Measurements from ENCODE around the gene ISM1. TPM values are rescaled to one million over a fixed set of nuclear protein-coding genes. Genes with fewer than 3 reads are reported as not detected.

Gene ISM1
- total and polyA plus RNA-seq, 9 donors = 0.10 to 3.6 (median 0.31) TPM; not detected in 1

DNA sequence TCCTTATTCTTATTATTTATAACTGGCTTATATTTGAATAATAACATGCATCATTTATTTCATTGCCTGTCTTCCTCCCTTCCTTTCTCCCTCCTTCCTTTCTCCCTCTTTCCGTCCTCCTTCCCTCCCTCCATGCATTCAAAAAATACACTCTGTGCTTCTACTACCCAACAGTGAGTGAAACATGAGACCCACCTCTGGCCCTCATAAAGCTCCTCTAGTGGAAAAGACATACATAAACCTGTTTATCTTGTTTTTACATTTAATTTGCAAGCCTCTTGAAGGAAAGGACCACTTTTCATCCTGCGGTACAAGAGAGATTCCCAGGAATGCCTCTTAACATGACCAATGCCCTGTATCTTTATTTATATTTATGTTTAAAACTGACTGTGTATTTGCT, 21.8 kb upstream of the ISM1 start:
- Histone ChIP-seq H3K4me1 (ENCODE audit: insufficient read depth) (no peaks in the 10 kb centered on the region), H3K9me3 (no peaks in the 10 kb centered on the region), H3K27ac (no peak overlapping the region), H3K27me3 (no peaks in the 10 kb centered on the region), H3K4me3 (no peak overlapping the region), H3K36me3 (no peaks in the 10 kb centered on the region)
- no peak for DNase-seq
- WGBS, 3 donors = 55 to 73% (median 64%) methylated on average over 2 of the region's 2 CpGs
- no peak for TF ChIP-seq EP300 (IDR thresholded peaks at IDR 0.05)
- TF ChIP-seq, protein P1, sequence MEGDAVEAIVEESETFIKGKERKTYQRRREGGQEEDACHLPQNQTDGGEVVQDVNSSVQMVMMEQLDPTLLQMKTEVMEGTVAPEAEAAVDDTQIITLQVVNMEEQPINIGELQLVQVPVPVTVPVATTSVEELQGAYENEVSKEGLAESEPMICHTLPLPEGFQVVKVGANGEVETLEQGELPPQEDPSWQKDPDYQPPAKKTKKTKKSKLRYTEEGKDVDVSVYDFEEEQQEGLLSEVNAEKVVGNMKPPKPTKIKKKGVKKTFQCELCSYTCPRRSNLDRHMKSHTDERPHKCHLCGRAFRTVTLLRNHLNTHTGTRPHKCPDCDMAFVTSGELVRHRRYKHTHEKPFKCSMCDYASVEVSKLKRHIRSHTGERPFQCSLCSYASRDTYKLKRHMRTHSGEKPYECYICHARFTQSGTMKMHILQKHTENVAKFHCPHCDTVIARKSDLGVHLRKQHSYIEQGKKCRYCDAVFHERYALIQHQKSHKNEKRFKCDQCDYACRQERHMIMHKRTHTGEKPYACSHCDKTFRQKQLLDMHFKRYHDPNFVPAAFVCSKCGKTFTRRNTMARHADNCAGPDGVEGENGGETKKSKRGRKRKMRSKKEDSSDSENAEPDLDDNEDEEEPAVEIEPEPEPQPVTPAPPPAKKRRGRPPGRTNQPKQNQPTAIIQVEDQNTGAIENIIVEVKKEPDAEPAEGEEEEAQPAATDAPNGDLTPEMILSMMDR (IDR thresholded peaks at IDR 0.05) = no peak
- no peak for TF ChIP-seq POLR2A (IDR thresholded peaks at IDR 0.05)
- intact Hi-C loops (cut with DNase I) = no loop called here

DNA sequence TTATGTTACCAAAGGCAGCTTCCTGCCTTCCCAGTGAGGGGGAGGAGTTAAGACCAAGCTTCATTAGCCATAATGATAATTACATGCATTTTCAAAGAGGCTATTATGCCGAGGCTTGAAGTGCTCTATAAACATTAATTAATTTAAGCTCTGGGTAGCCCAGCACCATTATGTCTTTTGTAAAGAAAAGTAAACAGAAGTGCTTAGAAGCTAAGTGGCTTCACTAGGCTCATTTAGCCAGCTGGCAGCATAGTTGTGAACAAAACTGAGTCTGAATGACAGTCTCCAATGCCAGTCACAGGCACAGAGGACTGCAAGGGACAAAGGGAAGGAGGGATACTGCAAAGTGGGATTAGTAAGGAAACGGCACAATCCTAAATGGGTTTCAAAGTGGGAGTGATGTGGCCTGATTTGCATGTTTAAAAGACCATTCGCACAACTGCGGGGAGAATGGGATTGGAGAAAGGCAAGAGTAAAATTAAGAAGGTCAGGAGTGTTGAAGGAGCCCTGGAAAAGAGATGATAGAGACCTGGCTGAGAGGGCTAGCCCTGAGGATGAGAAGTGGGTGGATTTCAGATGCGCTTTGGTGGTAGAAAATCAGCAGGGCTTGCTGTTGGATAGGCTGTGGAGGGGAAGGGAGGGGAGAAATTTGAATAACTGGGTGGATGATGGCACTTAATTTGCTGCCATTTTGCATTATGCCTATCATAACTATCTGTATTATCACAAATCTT, 20.1 kb upstream of the ISM1 start:
- Histone ChIP-seq H3K9me3 (no peaks in the 10 kb centered on the region), H3K4me3 (no peak overlapping the region), H3K4me1 (ENCODE audit: insufficient read depth) (no peaks in the 10 kb centered on the region), H3K27ac (no peak overlapping the region), H3K36me3 (no peaks in the 10 kb centered on the region), H3K27me3 (no peaks in the 10 kb centered on the region)
- WGBS, 3 donors = 44 to 60% (median 50%) methylated on average over 5 of the region's 5 CpGs
- no peak for DNase-seq
- TF ChIP-seq EP300 (IDR thresholded peaks at IDR 0.05) = no peak
- TF ChIP-seq POLR2A (IDR thresholded peaks at IDR 0.05) = no peak
- TF ChIP-seq, protein P1 (IDR thresholded peaks at IDR 0.05) = no peak
- intact Hi-C loops (cut with DNase I) = no loop called here

DNA sequence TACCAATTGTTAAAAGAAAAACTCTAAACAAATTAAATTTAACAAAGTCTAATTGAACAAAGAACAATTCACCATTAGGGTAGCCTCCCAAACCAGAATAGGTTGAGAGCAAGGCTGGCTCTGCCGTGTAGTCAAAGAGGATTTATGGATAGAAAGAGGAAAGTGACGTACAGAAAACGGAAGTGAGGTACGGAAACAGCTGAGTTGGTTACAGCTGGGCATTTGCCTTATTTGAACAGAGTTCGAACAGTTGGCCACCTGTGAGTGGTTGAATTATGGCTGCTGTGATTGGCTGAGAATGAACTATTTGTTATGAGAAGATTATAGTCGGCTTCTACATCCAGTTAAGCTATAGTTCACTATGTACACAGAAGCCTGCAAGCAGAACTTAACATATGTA, 18.5 kb upstream of the ISM1 start:
- intact Hi-C loops (cut with DNase I) = no loop called here
- WGBS, 3 donors = 54 to 65% (median 54%) methylated on average over 6 of the region's 6 CpGs

DNA sequence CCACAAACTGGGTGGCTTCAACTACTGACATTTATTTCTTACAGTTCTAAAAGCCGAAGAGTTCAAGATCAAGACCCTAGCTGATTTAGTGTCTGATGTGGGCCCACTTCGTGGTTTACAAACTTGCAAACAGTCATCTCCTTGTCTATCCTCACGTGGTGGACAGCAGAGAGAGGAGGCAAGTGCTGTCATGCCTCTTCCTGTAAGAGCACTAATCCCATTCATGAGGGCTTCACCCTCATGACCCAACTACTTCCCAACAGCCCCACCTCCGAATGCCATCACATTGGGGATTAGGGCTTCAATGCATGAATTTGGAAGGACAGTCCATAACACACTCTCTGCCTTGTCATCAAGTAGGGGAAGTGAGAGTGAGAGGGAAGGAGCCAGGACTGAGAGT, 15.6 kb upstream of the ISM1 start:
- Histone ChIP-seq H3K9me3 (no peaks in the 10 kb centered on the region), H3K4me1 (ENCODE audit: insufficient read depth) (no peaks in the 10 kb centered on the region), H3K27me3 (no peaks in the 10 kb centered on the region), H3K4me3 (no peak overlapping the region), H3K36me3 (no peaks in the 10 kb centered on the region), H3K27ac (no peak overlapping the region)
- 76 to 83% (median 79%) methylated on average over 4 of the region's 4 CpGs for WGBS, 3 donors
- DNase-seq = no peak
- intact Hi-C loops (cut with DNase I) = no loop called here
- TF ChIP-seq EP300 (IDR thresholded peaks at IDR 0.05) (no peak), POLR2A (IDR thresholded peaks at IDR 0.05) (no peak)
- TF ChIP-seq, protein P1 (IDR thresholded peaks at IDR 0.05) = no peak

More for the DNA sequence above, 18.5 kb upstream of the ISM1 start:
- no peak for DNase-seq
- no peaks in the 10 kb centered on the region for H3K36me3 ChIP-seq
- H3K27ac ChIP-seq = no peak overlapping the region
- no peaks in the 10 kb centered on the region for H3K27me3 ChIP-seq
- no peak overlapping the region for H3K4me3 ChIP-seq
- H3K9me3 ChIP-seq = no peaks in the 10 kb centered on the region
- H3K4me1 ChIP-seq (ENCODE audit: insufficient read depth) = no peaks in the 10 kb centered on the region
- no peak for TF ChIP-seq POLR2A (IDR thresholded peaks at IDR 0.05)
- no peak for TF ChIP-seq EP300 (IDR thresholded peaks at IDR 0.05)
- TF ChIP-seq, protein P1 (IDR thresholded peaks at IDR 0.05) = no peak
